Heart left ventricle (tissue), 13 donors: ENCODE data around the gene KLK7.

Source experiments
- CTCF ChIP-seq, 12 donors: fragments of 200-600 bp; sonication (generic) in 4 of 12; IDR thresholded peaks; one replicate each; pipeline versions ENCODE4 v1.5.0 to v1.8.0; 2018 to 2022; ENCODE audit warnings: antibody characterized with exemption in 12 of 12, mild to moderate bottlenecking in 5 of 12
- POLR2A ChIP-seq, 2 donors: fragments of 450-650 bp; IDR thresholded peaks; one replicate each; pipeline ENCODE4 v1.6.1; 2017; ENCODE audit warnings: antibody characterized with exemption in 2 of 2, mild to moderate bottlenecking in 2 of 2, moderate library complexity in 2 of 2
- donor health status: ischemic (EF 13 %, LVEDD 7.1; RV severe dilation, severe dysfunction).
- donor health status: DM: no; HTN: yes; CAD: no.
- donor health status: DM: no; HTN: no; CAD: no.
- donor health status: ischemic (EF 25% LVEDD 6.9; RV normal size, moderate dysfunction).
- donor health status: ischemic (EF 25% LVEDD 5.7; RV mildly dilated, moderate dysfunction).
- donor health status: ischemic (EF 35%, LVEDD 5.7; RV mildly dilated, moderate dysfunction).
- donor health status: nonischemic (EF 11% LVEDD 7.7; RV severe dilation, severe dysfunction).
- donor health status: DM: yes; HTN: yes; CAD: no.
- donor health status: PGD.
- donor health status: ischemic (EF 29% LVEDD 5.4; RV normal size, mild dysfunction).
- donor health status: nonischemic (EF 23%, LVEDD 6.1; RV moderate dilation, normal function).

DNA sequence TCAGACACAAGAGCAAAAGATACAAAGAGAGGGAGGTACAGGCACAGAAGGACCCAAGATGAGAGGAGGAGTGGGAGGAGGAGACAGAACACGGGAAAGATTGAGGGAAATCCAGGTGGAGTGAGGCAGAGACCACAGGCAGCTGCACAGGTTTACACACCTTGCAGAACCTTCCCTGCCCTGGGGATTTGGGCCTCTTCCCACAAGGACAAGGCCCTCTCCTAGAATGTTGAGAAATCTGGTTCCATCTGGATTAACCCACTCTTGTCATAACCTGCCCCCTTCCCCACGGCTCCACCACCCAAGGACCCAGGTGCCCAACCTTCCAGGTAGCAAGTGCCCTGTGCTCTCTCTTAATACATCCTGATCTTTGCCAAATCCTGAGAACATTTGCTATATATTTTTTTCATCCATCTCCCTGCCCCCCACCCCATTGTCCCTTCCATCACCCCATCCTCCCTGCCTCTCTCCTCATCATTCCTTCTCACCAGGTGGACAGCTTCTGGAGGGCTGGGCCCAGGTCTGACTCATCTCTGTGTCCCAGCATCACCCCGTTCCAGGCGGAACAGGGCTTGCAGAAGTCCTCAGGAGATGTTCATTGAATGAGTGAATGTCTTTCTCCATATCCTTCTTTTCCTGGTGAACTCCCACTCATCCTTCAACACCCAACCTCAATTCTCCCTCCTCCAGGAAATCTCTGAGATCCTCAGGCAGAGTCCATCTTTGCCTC is 26.5 kb upstream of the KLK7 start:
- TF ChIP-seq CTCF (IDR thresholded peaks at IDR 0.05) (no peak), POLR2A (IDR thresholded peaks at IDR 0.05) (no peak)
